HEK293T (cell line): Measurements from ENCODE around the gene BTBD19.

Experiments
- ARNT ChIP-seq: fragments of 450-650 bp; IDR thresholded peaks from 2 replicates; pipeline ENCODE4 v1.6.1; 2017; ENCODE audit warnings: mild to moderate bottlenecking
- BHLHE40 ChIP-seq: fragments of 450-650 bp; IDR thresholded peaks from 2 replicates; pipeline ENCODE4 v1.6.1; 2016; ENCODE audit warnings: mild to moderate bottlenecking, moderate library complexity, borderline replicate concordance
- CTBP1 ChIP-seq: fragments of 450-650 bp; IDR thresholded peaks from 2 replicates; pipeline ENCODE4 v1.6.1; 2016; ENCODE audit warnings: borderline replicate concordance
- ELF4 ChIP-seq: fragments of 450-650 bp; IDR thresholded peaks from 2 replicates; pipeline ENCODE4 v1.6.1; 2017; ENCODE audit warnings: antibody characterized with exemption
- FOXA1 ChIP-seq: fragments of 450-650 bp; IDR thresholded peaks from 2 replicates; pipeline ENCODE4 v1.6.1; 2016; ENCODE audit warnings: mild to moderate bottlenecking
- FOXK2 ChIP-seq: fragments of 450-650 bp; IDR thresholded peaks from 2 replicates; pipeline ENCODE4 v1.6.1; 2016; ENCODE audit warnings: mild to moderate bottlenecking
- FOXM1 ChIP-seq: fragments of 450-650 bp; IDR thresholded peaks from 2 replicates; pipeline ENCODE4 v1.6.1; 2017; ENCODE audit warnings: mild to moderate bottlenecking, borderline replicate concordance
- L3MBTL2 ChIP-seq: fragments of 450-650 bp; conservative IDR thresholded peaks from 2 replicates; pipeline ENCODE4 v1.6.1; 2016; ENCODE audit warnings: mild to moderate bottlenecking
- NFRKB ChIP-seq: fragments of 450-650 bp; IDR thresholded peaks from 2 replicates; pipeline ENCODE4 v1.6.1; 2016; ENCODE audit warnings: mild to moderate bottlenecking, moderate library complexity
- SP1 ChIP-seq: fragments of 450-650 bp; IDR thresholded peaks from 2 replicates; pipeline ENCODE4 v1.6.1; 2017
- SUZ12 ChIP-seq: fragments of 450-650 bp; IDR thresholded peaks from 2 replicates; pipeline ENCODE4 v1.6.1; 2016; ENCODE audit warnings: mild to moderate bottlenecking
- TARDBP ChIP-seq: fragments of 450-650 bp; IDR thresholded peaks from 2 replicates; pipeline ENCODE4 v1.6.1; 2016
- ZNF384 ChIP-seq: fragments of 450-650 bp; IDR thresholded peaks from 2 replicates; pipeline ENCODE4 v1.6.1; 2016
- TF ChIP-seq, protein P1 (sequence below): fragments of 450-650 bp; IDR thresholded peaks from 2 replicates; pipeline ENCODE4 v1.6.1; 2016

GRCh38 chr1:44777969-44778635, 30.2 kb upstream of the BTBD19 start:
- no peak for TF ChIP-seq TARDBP
- no peak for TF ChIP-seq FOXM1
- TF ChIP-seq, protein P1, sequence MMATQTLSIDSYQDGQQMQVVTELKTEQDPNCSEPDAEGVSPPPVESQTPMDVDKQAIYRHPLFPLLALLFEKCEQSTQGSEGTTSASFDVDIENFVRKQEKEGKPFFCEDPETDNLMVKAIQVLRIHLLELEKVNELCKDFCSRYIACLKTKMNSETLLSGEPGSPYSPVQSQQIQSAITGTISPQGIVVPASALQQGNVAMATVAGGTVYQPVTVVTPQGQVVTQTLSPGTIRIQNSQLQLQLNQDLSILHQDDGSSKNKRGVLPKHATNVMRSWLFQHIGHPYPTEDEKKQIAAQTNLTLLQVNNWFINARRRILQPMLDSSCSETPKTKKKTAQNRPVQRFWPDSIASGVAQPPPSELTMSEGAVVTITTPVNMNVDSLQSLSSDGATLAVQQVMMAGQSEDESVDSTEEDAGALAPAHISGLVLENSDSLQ = no peak
- no peak for TF ChIP-seq BHLHE40
- TF ChIP-seq FOXA1 = no peak
- no peak for TF ChIP-seq FOXK2
- no peak for TF ChIP-seq SUZ12
- TF ChIP-seq NFRKB = no peak
- no peak for TF ChIP-seq SP1
- TF ChIP-seq CTBP1 = no peak
- TF ChIP-seq L3MBTL2 = no peak
- TF ChIP-seq ARNT = no peak
- TF ChIP-seq ZNF384 = no peak
- TF ChIP-seq ELF4 = no peak
